AG04449 (cell line): Measurements from ENCODE around the gene HOXA4.

ENCODE experiments used
- CTCF ChIA-PET: fragments of 350-600 bp; formaldehyde crosslinking; extraction: SDS; loops from one replicate; lab custom pipeline; 2021; ENCODE audit warnings: antibody characterized with exemption; lab: Yijun Ruan, JAX
- POLR2A ChIA-PET: fragments of 400-600, 350-600 bp; formaldehyde crosslinking; extraction: SDS; loops from one replicate; lab custom pipeline; 2020; ENCODE audit warnings: antibody characterized with exemption, inconsistent platforms; lab: Yijun Ruan, JAX
- DNase-seq: peaks from one replicate; pipeline ENCODE4 v3.0.0-alpha.2; 2010; ENCODE audit warnings: low read depth, low spot score
- H3K4me3 ChIP-seq: 2 replicates; pipeline ENCODE4 v1.5.1; 2011; ENCODE audit warnings: low read depth, mild to moderate bottlenecking, control low read depth, low read length
- TF ChIP-seq, protein P1 (sequence below): IDR thresholded peaks from one replicate; pipeline ENCODE4 v1.5.1; 2011; ENCODE audit warnings: mild to moderate bottlenecking, moderate library complexity, low read length, control low read depth, inconsistent platforms; ENCODE audit not compliant: insufficient read depth; ENCODE audit errors: missing control alignments

Gene HOXA4

DNA sequence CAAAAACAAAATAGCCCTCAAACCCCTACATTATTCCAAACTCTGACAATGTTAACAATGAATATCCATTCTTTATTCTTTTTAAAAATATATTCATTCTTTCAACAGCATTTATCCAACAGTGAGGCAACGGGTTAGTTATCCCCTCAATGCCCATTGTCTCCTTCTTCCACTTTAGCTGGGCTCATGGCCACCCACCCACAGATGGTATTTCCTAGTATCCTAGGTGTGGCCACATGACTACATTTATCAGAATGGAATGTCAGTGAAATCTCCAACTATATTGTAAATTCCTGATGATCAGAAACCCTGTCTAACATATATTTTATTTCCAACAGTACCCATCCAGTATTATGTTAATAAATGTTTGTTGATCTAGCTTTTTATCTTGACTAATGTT is 48.4 kb downstream of the HOXA4 start:
- TF ChIP-seq, protein P1, sequence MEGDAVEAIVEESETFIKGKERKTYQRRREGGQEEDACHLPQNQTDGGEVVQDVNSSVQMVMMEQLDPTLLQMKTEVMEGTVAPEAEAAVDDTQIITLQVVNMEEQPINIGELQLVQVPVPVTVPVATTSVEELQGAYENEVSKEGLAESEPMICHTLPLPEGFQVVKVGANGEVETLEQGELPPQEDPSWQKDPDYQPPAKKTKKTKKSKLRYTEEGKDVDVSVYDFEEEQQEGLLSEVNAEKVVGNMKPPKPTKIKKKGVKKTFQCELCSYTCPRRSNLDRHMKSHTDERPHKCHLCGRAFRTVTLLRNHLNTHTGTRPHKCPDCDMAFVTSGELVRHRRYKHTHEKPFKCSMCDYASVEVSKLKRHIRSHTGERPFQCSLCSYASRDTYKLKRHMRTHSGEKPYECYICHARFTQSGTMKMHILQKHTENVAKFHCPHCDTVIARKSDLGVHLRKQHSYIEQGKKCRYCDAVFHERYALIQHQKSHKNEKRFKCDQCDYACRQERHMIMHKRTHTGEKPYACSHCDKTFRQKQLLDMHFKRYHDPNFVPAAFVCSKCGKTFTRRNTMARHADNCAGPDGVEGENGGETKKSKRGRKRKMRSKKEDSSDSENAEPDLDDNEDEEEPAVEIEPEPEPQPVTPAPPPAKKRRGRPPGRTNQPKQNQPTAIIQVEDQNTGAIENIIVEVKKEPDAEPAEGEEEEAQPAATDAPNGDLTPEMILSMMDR, result no peak
- POLR2A ChIA-PET, result no interaction called here
- CTCF ChIA-PET, result no interaction called here
- DNase-seq, result no peak
- no peak overlapping the region for H3K4me3 ChIP-seq

DNA sequence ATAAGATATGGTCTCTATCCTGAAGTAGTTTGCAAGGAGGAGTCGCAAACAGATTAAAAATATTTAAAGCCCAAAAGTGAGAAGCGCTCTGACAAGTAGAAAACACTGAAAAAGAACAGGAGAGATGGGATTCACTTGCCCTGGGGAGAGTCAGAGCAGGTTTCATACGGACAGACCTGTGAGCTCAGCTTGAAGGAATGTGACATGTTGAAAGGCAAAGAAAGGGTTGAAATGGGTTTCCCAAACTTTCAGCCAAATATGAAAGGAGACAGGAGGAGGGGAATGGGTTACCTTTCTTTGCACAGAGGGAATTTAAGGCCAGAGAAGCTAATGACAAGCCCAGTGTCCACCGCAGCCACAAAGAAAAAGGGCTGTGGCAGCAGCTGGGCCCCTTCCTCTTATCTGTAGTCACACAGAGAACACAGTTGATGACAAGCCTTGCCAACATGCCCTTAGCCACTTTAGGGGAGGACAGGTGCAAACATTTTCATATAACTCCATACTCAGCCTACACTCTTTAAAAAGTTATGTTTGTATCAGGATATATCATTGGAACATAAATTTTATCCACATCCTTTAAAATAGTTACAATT is 49.6 kb downstream of the HOXA4 start:
- DNase-seq, result no peak
- ChIA-PET CTCF (no interaction called here), POLR2A (no interaction called here)
- H3K4me3 ChIP-seq, result no peak overlapping the region
- TF ChIP-seq, protein P1, result no peak

DNA sequence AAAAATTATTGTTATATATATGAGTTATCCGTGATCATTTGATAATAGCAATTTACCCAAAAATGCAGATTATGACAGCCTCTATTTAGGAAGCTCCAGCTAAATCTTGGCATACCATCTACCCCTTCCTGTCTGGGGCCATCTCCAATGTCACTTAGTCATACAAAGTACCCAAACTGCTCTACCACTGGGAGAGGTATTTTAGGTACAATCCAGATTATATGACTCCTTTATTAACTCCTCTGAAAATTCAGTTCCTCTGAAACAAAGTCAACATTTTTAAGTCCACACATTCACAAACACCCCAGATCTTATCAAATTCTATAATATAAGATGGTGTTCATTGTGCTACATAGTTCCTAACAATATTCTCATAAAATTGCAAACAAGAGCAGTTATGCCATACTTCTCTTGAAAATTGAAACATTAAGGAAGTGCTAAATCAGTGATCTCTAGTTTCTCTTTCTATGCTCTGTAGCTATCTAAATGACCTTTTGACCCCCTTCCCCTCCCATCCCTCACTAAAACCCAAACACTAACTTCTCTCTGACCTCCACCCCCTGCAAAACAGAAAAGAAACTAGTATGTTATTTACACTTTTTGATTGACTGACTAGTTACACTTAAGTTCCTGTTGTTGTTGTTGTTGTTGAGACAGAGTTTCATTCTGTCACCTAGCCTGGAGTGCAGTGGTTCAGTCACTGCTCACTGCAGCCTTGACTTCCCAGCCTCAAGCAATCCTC is 51.2 kb downstream of the HOXA4 start:
- DNase-seq, result no peak
- TF ChIP-seq, protein P1, result no peak
- no peak overlapping the region for H3K4me3 ChIP-seq
- POLR2A ChIA-PET, result no interaction called here
- CTCF ChIA-PET, result no interaction called here

DNA sequence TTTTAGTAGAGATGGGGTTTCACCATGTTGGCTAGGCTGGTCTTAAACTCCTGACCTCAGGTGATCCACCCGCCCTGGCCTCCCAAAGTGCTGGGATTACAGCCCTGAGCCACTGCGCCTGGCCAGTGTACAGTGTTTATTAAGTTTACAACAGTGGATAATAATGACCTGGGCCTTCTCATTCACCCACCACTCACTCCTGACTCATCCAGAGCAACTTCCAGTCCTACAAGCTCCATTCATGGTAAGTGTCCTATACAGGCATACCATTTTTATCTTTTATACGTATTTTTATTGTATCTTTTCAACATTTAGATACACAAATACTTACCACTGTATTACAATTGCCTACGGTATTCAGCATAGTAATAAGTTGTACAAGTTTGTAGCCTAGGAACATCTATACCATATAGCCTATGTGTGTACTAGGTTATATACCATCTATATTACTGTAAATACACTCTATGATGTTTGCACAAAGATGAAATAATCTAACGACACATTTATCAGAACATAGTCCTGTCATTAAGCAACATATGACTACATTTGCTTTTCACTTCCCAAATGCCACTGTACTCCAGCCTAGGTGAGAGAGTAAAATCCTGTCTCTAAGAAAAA is 51.8 kb downstream of the HOXA4 start:
- DNase-seq, result no peak
- TF ChIP-seq, protein P1, result no peak
- ChIA-PET CTCF (no interaction called here), POLR2A (no interaction called here)
- no peak overlapping the region for H3K4me3 ChIP-seq
